ENCODE measurements around the gene CEP112. TPM values are rescaled to one million over a fixed set of nuclear protein-coding genes. Genes with fewer than 3 reads are reported as not detected.

The CEP112 gene
- total and polyA plus RNA-seq, 2 of the 13 experiments (the other 11 are each of a cell fraction or from before 2014, with no cell fraction given), result 1.2 to 3.4 TPM

GRCh38 chr17:66191593-66192377 lies at the start of gene CEP112 (continued):
- TF ChIP-seq HMGXB3 (CRISPR knock-in tag; IDR thresholded peaks at IDR 0.05; ENCODE audit: borderline replicate concordance), result no peak
- TF ChIP-seq ZNF138 (CRISPR knock-in tag; IDR thresholded peaks at IDR 0.05; ENCODE audit: low read depth), result no peak; the same call in 1 of the 2 replicates
- no peak for TF ChIP-seq NFE2 (CRISPR knock-in tag; IDR thresholded peaks at IDR 0.05)
- TF ChIP-seq RARA (CRISPR knock-in tag; IDR thresholded peaks at IDR 0.05), result no peak
- no peak for TF ChIP-seq IRX3 (CRISPR knock-in tag; IDR thresholded peaks at IDR 0.05; ENCODE audit: borderline replicate concordance, low read depth)
- TF ChIP-seq RAD51 (IDR thresholded peaks at IDR 0.05; ENCODE audit: borderline replicate concordance), result no peak
- TF ChIP-seq GATAD2A (CRISPR knock-in tag; IDR thresholded peaks at IDR 0.05), result 0 out of 2 replicates have a peak, but pooled peaks have one; percentile 10
- no peak for TF ChIP-seq RNF2 (conservative IDR thresholded peaks at IDR 0.05; ENCODE audit: low read depth)
- TF ChIP-seq ZBTB14 (CRISPR knock-in tag; IDR thresholded peaks at IDR 0.05), result peak; percentile 69
- TF ChIP-seq HDAC1 (CRISPR knock-in tag; IDR thresholded peaks at IDR 0.05), result peak; percentile 97
- peak; percentile 89 for TF ChIP-seq ZNF563 (CRISPR knock-in tag; IDR thresholded peaks at IDR 0.05)
- TF ChIP-seq ZNF263 (CRISPR knock-in tag; IDR thresholded peaks at IDR 0.05), result no peak; the same call in 1 of the 2 replicates
- TF ChIP-seq NFKB2 (CRISPR knock-in tag; IDR thresholded peaks at IDR 0.05; ENCODE audit: borderline replicate concordance), result peak; percentile 63; the same call in 1 of the 2 replicates
- TF ChIP-seq PBX3 (CRISPR knock-in tag; IDR thresholded peaks at IDR 0.05; ENCODE audit: borderline replicate concordance), result no peak
- TF ChIP-seq PHB2 (IDR thresholded peaks at IDR 0.05; ENCODE audit: partially characterized antibody), result no peak
- TF ChIP-seq PITX1 (CRISPR knock-in tag; IDR thresholded peaks at IDR 0.05), result peak; percentile 59
- peak; percentile 72 for TF ChIP-seq XRCC5 (optimal IDR thresholded peaks at IDR 0.05; ENCODE audit: low read length)
- TF ChIP-seq ZNF282 (IDR thresholded peaks at IDR 0.05; ENCODE audit: partially characterized antibody), result no peak
- no peak for TF ChIP-seq ZFP37 (CRISPR knock-in tag; IDR thresholded peaks at IDR 0.05; ENCODE audit: borderline replicate concordance)
- peak; percentile 71 for TF ChIP-seq MNT (IDR thresholded peaks at IDR 0.05)
- TF ChIP-seq GPN1 (CRISPR knock-in tag; IDR thresholded peaks at IDR 0.05; ENCODE audit: borderline replicate concordance), result no peak
- no peak for TF ChIP-seq PHF5A (CRISPR knock-in tag; IDR thresholded peaks at IDR 0.05; ENCODE audit: low read depth, unreplicated experiment)
- no peak for TF ChIP-seq MATR3 (CRISPR knock-in tag; IDR thresholded peaks at IDR 0.05)

All from HepG2 (cell line).